T47D (cell line): ENCODE data around the gene CAND2.
"Not testable (repeated sequence)": the region's sequence is repeated elsewhere in the genome, so short reads cannot be mapped to it uniquely, and the experiment has no call there.

Experiments used
- DNase-seq, 2 experiments: peaks; one replicate each; pipeline versions ENCODE4 v3.0.0 to v3.0.0-alpha.2; 2011 to 2012; ENCODE audit warnings: low read depth in 1 of 2, low spot score in 1 of 2
- JUND ChIP-seq: IDR thresholded peaks from 2 replicates; pipeline ENCODE4 v1.6.1; 2012; ENCODE audit warnings: low read depth
- in situ Hi-C: cut with HindIII; loops from 2 replicates; pipeline ENCODE4 v1.10.0; 2016; ENCODE audit warnings: low sequenced_read_pairs, low pct_unique_long_range_greater_than_20kb

CAND2 gene

GRCh38 chr3:12866836-12867235, 70.4 kb downstream of the CAND2 start:
- in situ Hi-C loops: no loop called here
- no peak for TF ChIP-seq JUND
- DNase-seq: no peak

- in situ Hi-C loops: no loop called here
These were observed 71.9 kb downstream of the CAND2 start for GRCh38 chr3:12868039-12869034.

GRCh38 chr3:12869035-12869621, 72.6 kb downstream of the CAND2 start:
- peak; percentile 48 to 61 for DNase-seq
- TF ChIP-seq JUND: no peak
- in situ Hi-C loops: no loop called here

More at GRCh38 chr3:12868039-12869034, 71.9 kb downstream of the CAND2 start:
- peak; percentile 94 to 95 for DNase-seq
- no peak for TF ChIP-seq JUND

GRCh38 chr3:12870942-12871341, 74.5 kb downstream of the CAND2 start:
- in situ Hi-C loops: no loop called here
- no peak for DNase-seq
- no peak for TF ChIP-seq JUND

- no peak for DNase-seq
- no peak for TF ChIP-seq JUND
- in situ Hi-C loops: no loop called here
These were observed 75.0 kb downstream of the CAND2 start for GRCh38 chr3:12871404-12871983.

- no peak for TF ChIP-seq JUND
- DNase-seq: no peak
- in situ Hi-C loops: no loop called here
These were observed 79.7 kb downstream of the CAND2 start for GRCh38 chr3:12875857-12876836.

GRCh38 chr3:12877040-12877439, 80.6 kb downstream of the CAND2 start:
- DNase-seq: no peak
- in situ Hi-C loops: no loop called here
- no peak for TF ChIP-seq JUND

- no peak for DNase-seq
- in situ Hi-C loops: no loop called here
- TF ChIP-seq JUND: no peak
These were observed 81.7 kb downstream of the CAND2 start for GRCh38 chr3:12878141-12878574.

DNA sequence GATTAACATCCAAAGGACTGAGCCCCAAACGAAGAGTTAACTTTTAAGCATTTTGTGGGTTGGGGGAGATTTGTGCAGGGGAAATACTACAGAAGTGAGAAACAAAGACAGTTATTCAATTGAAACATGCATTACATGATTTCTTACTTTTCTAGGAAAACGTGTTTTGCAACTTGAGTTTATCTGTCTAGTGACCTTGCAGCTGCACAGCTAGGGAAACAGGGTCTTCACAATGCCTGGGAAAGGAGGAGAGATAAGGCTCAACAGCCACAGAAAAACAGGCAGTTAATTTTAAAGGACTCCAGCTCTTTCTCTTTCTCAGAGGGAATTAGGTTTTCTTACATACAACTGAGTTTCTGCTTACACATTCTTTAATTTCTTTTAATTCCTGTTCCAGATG, 82.3 kb downstream of the CAND2 start:
- in situ Hi-C loops, DNase-seq: not testable (repeated sequence)

- peak in 1 of 2 experiments; percentile 35 for DNase-seq
- TF ChIP-seq JUND: no peak
- in situ Hi-C loops: no loop called here
These were observed 82.8 kb downstream of the CAND2 start for GRCh38 chr3:12879191-12879815.

DNA sequence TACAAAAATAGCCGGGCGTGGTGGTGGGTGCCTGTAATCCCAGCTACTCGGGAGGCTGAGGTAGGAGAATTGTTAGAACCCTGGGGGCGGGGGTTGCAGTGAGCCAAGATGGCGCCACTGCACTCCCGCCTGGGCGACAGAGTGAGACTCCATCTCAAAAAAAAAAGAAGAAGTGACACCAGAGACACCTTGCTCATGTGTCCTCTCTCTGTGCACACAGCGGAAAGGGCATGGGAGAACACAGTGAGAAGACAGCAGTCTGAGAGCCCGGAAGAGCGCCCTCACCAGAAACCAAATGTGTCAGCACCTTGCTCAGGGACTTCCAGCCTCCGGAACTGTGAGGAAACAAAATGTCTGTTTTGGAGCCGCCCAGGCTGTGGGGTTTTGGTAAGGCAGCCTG, 85.4 kb downstream of the CAND2 start:
- in situ Hi-C loops: not testable (repeated sequence)

More for the DNA sequence above, 85.4 kb downstream of the CAND2 start:
- DNase-seq: not testable (repeated sequence)
